CD4-positive, alpha-beta memory T cell (primary cell): ENCODE measurements around the gene DUOXA1. TPM values are rescaled to one million over a fixed set of nuclear protein-coding genes. Genes with fewer than 3 reads are reported as not detected.

ENCODE experiments used
- CTCF ChIA-PET: fragments of 350-600 bp; sonication (Branson Sonifier 250); formaldehyde crosslinking; loops from one replicate; lab custom pipeline; 2021; ENCODE audit warnings: inconsistent platforms; ENCODE audit not compliant: partially characterized antibody; lab: Charles Lee
- POLR2A ChIA-PET: fragments of 350-600 bp; sonication (Branson Sonifier 250); formaldehyde crosslinking; loops from one replicate; lab custom pipeline; 2021; ENCODE audit not compliant: partially characterized antibody; lab: Charles Lee
- DNase-seq, 5 donors: peaks; one replicate each; pipeline versions ENCODE4 v3.0.0 to v3.0.0-alpha.2; 2020 to 2022; ENCODE audit warnings: mixed read lengths in 1 of 5
- H3K27ac ChIP-seq: one replicate; pipeline ENCODE4 v1.7.0; 2013; ENCODE audit warnings: low read depth, low read length
- H3K27me3 ChIP-seq: 2 replicates; pipeline ENCODE4 v1.7.0; 2013; ENCODE audit warnings: mild to moderate bottlenecking, low read length, moderate library complexity; ENCODE audit not compliant: insufficient read depth
- H3K36me3 ChIP-seq: 2 replicates; pipeline ENCODE4 v1.7.0; 2013; ENCODE audit warnings: mild to moderate bottlenecking, low read length, moderate library complexity; ENCODE audit not compliant: insufficient read depth
- H3K4me1 ChIP-seq: 2 replicates; pipeline ENCODE4 v1.7.0; 2013; ENCODE audit warnings: mild to moderate bottlenecking, low read length, moderate library complexity; ENCODE audit not compliant: insufficient read depth
- H3K4me3 ChIP-seq, 2 donors: one replicate each; pipeline ENCODE4 v1.7.0; 2013; ENCODE audit warnings: low read length in 2 of 2, mild to moderate bottlenecking in 1 of 2
- H3K9me3 ChIP-seq, 2 donors: one replicate each; pipeline ENCODE4 v1.7.0; 2013; ENCODE audit warnings: low read length in 2 of 2, control low read depth in 1 of 2; ENCODE audit not compliant: control insufficient read depth in 1 of 2
- H3K27ac Mint-ChIP-seq, 7 donors: one replicate each; pipeline ENCODE4 v1.8.0; 2020 to 2021; ENCODE audit warnings: mixed read lengths in 7 of 7, mild to moderate bottlenecking in 6 of 7, inconsistent platforms in 3 of 7, moderate library complexity in 3 of 7
- H3K27me3 Mint-ChIP-seq, 2 donors: one replicate each; pipeline ENCODE4 v1.8.0; 2020 to 2021; ENCODE audit warnings: mixed read lengths in 2 of 2
- H3K36me3 Mint-ChIP-seq, 2 donors: one replicate each; pipeline ENCODE4 v1.8.0; 2020 to 2021; ENCODE audit warnings: mixed read lengths in 2 of 2, inconsistent platforms in 1 of 2, mild to moderate bottlenecking in 1 of 2
- H3K4me1 Mint-ChIP-seq, 4 donors: one replicate each; pipeline ENCODE4 v1.8.0; 2020 to 2021; ENCODE audit warnings: mixed read lengths in 4 of 4, mild to moderate bottlenecking in 1 of 4
- H3K4me3 Mint-ChIP-seq, 8 donors: one replicate each; pipeline ENCODE4 v1.8.0; 2020 to 2021; ENCODE audit warnings: mixed read lengths in 8 of 8, mild to moderate bottlenecking in 7 of 8, moderate library complexity in 6 of 8, inconsistent platforms in 3 of 8
- H3K9me3 Mint-ChIP-seq, 8 donors: one replicate each; pipeline ENCODE4 v1.8.0; 2020 to 2021; ENCODE audit warnings: mixed read lengths in 8 of 8, mild to moderate bottlenecking in 5 of 8, inconsistent platforms in 3 of 8, moderate library complexity in 1 of 8
- intact Hi-C: fragments of 100-400 bp; cut with micrococcal nuclease; formaldehyde crosslinking; loops from one replicate; pipeline ENCODE4 v1.15.1; 2023
- polyA plus RNA-seq, 2 donors: library from polyadenylated mRNA; unstranded; fragments of 300-500 nt; fragmentation: Illumina TruSeq; gene quantifications; one replicate each; pipeline ENCODE4 v1.2.3, GENCODE V29; 2021
- total RNA-seq, 2 experiments: library from RNA; stranded (reverse); gene quantifications; one replicate each; pipeline ENCODE4 v1.2.3, GENCODE V29; 2021

DUOXA1 gene
- total and polyA plus RNA-seq, 4 experiments from 2014 or later = 0.23 to 0.97 TPM; not detected in 2

- POLR2A ChIA-PET = no interaction called here
Observed at GRCh38 chr15:45151998-45152828, 22.5 kb upstream of the DUOXA1 start.

DNA sequence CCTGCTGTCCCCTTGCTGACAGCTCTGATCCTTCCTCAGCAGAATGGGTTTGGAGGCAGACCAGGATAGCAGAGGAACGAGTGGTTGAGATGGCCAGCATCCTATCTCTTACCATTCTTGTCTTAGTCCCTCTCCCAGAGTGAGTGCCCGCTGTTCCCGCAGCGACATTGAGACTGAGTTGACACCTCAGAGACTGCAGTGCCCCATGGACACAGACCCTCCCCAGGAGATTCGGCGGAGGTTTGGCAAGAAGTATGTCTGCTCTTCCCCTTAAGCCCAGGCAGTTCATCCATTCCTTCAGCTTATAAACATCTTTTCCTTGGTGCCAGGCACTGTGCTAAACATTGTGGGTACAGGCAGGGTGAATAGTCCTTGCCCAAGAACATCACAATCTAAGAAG is 21.3 kb upstream of the DUOXA1 start:
- Mint-ChIP-seq H3K4me3 (no peak overlapping the region), H3K27me3 (no peaks in the 10 kb centered on the region), H3K36me3 (peaks cover 6 to 7% of the 10 kb centered on the region in 2 donors), H3K9me3 (peaks cover 0 to 2% (median 0%) of the 10 kb centered on the region in 8 donors), H3K27ac (peak overlapping the region in 1 of 7 donors; percentile 47), H3K4me1 (peaks cover 0 to 4% (median 2%) of the 10 kb centered on the region in 4 donors)
- H3K27ac ChIP-seq = no peak overlapping the region
- no peaks in the 10 kb centered on the region for H3K9me3 ChIP-seq
- DNase-seq = no peak
- no peaks in the 10 kb centered on the region for H3K36me3 ChIP-seq
- intact Hi-C loops = no loop called here
- ChIA-PET CTCF (interaction anchor here (1.1 to 2.1 kb wide), 3 partner anchors 10 to 33 kb away, joined by 3 to 5 read pairs (median 3); no protein-coding TSS in a partner anchor), POLR2A (no interaction called here)
- no peaks in the 10 kb centered on the region for H3K4me1 ChIP-seq
- no peak overlapping the region for H3K4me3 ChIP-seq
- no peaks in the 10 kb centered on the region for H3K27me3 ChIP-seq

More at GRCh38 chr15:45151998-45152828, 22.5 kb upstream of the DUOXA1 start:
- peak overlapping the region in 1 of 7 donors; percentile 20 for H3K27ac Mint-ChIP-seq
- H3K4me1 ChIP-seq = no peaks in the 10 kb centered on the region
- H3K4me1 Mint-ChIP-seq = peaks cover 0 to 2% (median under 1%) of the 10 kb centered on the region in 4 donors
- no peaks in the 10 kb centered on the region for H3K9me3 ChIP-seq
- no peak overlapping the region for H3K4me3 Mint-ChIP-seq
- intact Hi-C loops = no loop called here
- H3K27ac ChIP-seq = no peak overlapping the region
- H3K4me3 ChIP-seq = no peak overlapping the region
- CTCF ChIA-PET = interaction anchor here (1.1 to 2.1 kb wide), 3 partner anchors 9 to 34 kb away, joined by 3 to 5 read pairs (median 3); no protein-coding TSS in a partner anchor
- peaks cover 0 to 2% (median 0%) of the 10 kb centered on the region in 8 donors for H3K9me3 Mint-ChIP-seq
- H3K27me3 ChIP-seq = no peaks in the 10 kb centered on the region
- peaks cover 6 to 7% of the 10 kb centered on the region in 2 donors for H3K36me3 Mint-ChIP-seq
- no peaks in the 10 kb centered on the region for H3K27me3 Mint-ChIP-seq
- no peak for DNase-seq
- no peaks in the 10 kb centered on the region for H3K36me3 ChIP-seq

DNA sequence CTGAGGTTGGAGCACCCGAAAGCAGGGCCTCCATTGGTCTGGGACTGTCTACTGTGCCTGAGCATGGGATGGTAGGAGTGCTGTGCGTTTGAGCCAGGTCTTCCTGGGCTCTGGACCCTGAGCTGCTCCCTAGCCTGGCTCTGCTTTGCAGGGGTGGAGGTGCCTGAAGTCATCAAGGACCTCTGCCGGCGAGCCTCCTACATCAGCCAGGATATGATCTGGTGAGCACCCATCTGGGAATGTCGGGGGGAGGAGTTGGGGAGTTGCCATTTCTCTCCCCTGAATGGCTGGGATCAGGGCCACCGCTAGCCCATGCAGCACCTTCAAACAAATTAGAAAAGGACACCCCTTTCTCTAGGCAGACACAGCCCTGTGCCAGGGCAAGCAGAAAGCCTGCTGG is 20.8 kb upstream of the DUOXA1 start:
- Mint-ChIP-seq H3K9me3 (peaks cover 0 to 2% (median 0%) of the 10 kb centered on the region in 8 donors), H3K27me3 (no peaks in the 10 kb centered on the region), H3K27ac (no peak overlapping the region), H3K4me1 (peaks cover 0 to 4% (median 2%) of the 10 kb centered on the region in 4 donors), H3K4me3 (no peak overlapping the region), H3K36me3 (peaks cover 6 to 7% of the 10 kb centered on the region in 2 donors)
- Histone ChIP-seq H3K9me3 (no peaks in the 10 kb centered on the region), H3K27me3 (no peaks in the 10 kb centered on the region), H3K4me3 (no peak overlapping the region), H3K4me1 (no peaks in the 10 kb centered on the region), H3K27ac (no peak overlapping the region), H3K36me3 (no peaks in the 10 kb centered on the region)
- intact Hi-C loops = no loop called here
- ChIA-PET POLR2A (no interaction called here), CTCF (interaction anchor here (0.9 to 2.1 kb wide), 5 partner anchors 11 to 32 kb away, joined by 3 to 5 read pairs (median 3); no protein-coding TSS in a partner anchor)
- DNase-seq = no peak

GRCh38 chr15:45149060-45149459 is 19.4 kb upstream of the DUOXA1 start:
- no peak overlapping the region for H3K27ac ChIP-seq
- peaks cover 6 to 9% of the 10 kb centered on the region in 2 donors for H3K36me3 Mint-ChIP-seq
- no peaks in the 10 kb centered on the region for H3K27me3 ChIP-seq
- no peak for DNase-seq
- H3K4me3 ChIP-seq = no peak overlapping the region
- H3K27me3 Mint-ChIP-seq = no peaks in the 10 kb centered on the region
- H3K27ac Mint-ChIP-seq = peak overlapping the region in 1 of 7 donors; percentile 46
- H3K9me3 Mint-ChIP-seq = peaks cover 0 to 2% (median 0%) of the 10 kb centered on the region in 8 donors
- no peaks in the 10 kb centered on the region for H3K36me3 ChIP-seq
- ChIA-PET CTCF (no interaction called here), POLR2A (interaction anchor here (1.2 kb wide), 1 partner anchor 18 kb away, joined by 3 read pairs; no protein-coding TSS in a partner anchor)
- no peaks in the 10 kb centered on the region for H3K9me3 ChIP-seq
- peaks cover 0 to 4% (median 2%) of the 10 kb centered on the region in 4 donors for H3K4me1 Mint-ChIP-seq
- no peak overlapping the region for H3K4me3 Mint-ChIP-seq
- intact Hi-C loops = no loop called here
- no peaks in the 10 kb centered on the region for H3K4me1 ChIP-seq

DNA sequence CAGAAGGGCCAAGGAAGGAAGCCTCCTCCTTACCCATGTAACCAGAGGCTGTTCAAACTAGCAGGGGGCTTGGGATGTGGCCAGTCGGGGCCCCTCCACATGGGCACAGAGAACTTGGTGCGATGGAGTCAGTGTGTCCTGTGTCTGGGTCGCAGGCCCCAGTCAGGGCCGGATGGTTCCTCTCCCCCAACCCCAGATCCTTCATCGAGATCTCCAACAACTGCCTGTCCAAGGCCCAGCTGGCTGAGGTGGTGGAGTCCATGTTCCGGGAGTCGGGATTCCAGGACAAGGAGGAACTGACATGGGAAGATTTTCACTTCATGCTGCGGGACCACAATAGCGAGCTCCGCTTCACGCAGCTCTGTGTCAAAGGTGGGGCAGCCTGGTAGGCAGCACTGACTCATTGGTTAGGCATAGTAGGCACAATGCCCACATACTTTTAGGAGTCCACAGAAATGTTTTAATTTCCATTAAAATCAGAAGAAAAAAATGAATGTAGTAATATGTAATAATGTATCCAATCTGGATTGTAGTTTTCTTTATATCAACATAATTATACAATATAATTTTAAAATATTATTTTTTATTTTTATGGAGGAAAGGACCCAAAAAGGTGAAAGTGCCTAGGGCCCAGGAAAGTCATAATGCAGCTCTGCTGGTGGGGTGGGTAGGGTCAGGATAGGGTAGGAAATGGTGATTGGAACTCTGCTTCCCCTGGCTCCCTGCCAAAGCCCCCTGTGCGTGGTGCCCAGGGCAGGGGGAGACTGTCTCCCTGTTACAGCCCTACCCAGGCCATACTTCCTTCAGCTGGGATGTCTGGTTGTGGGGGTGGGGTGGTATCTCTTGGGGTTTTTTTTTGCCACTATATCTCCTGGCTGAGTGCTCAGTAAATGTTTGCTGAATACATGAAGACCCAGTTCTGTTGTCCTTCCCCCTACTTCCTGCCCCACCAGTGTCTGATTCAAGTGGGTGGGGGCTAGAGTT is 18.7 kb upstream of the DUOXA1 start:
- Mint-ChIP-seq H3K9me3 (peaks cover 0 to 2% (median 0%) of the 10 kb centered on the region in 8 donors), H3K27me3 (no peaks in the 10 kb centered on the region), H3K27ac (peak overlapping the region in 3 of 7 donors; percentile 46 to 71 (median 65)), H3K4me1 (peaks cover 0 to 4% (median 2%) of the 10 kb centered on the region in 4 donors), H3K4me3 (no peak overlapping the region), H3K36me3 (peaks cover 6 to 9% of the 10 kb centered on the region in 2 donors)
- no peaks in the 10 kb centered on the region for H3K9me3 ChIP-seq
- intact Hi-C loops = no loop called here
- H3K4me3 ChIP-seq = no peak overlapping the region
- POLR2A ChIA-PET = interaction anchor here (1.2 kb wide), 1 partner anchor 17 kb away, joined by 3 read pairs; no protein-coding TSS in a partner anchor
- H3K27ac ChIP-seq = no peak overlapping the region
- no peaks in the 10 kb centered on the region for H3K27me3 ChIP-seq
- no peak for DNase-seq
- CTCF ChIA-PET = no interaction called here
- H3K4me1 ChIP-seq = no peaks in the 10 kb centered on the region
- H3K36me3 ChIP-seq = no peaks in the 10 kb centered on the region

GRCh38 chr15:45147606-45148005 is 17.9 kb upstream of the DUOXA1 start:
- H3K9me3 Mint-ChIP-seq = peaks cover 0 to 2% (median 0%) of the 10 kb centered on the region in 8 donors
- CTCF ChIA-PET = interaction anchor here (1.4 kb wide), 1 partner anchor 29 kb away, joined by 5 read pairs; no protein-coding TSS in a partner anchor
- H3K27me3 Mint-ChIP-seq = no peaks in the 10 kb centered on the region
- intact Hi-C loops = no loop called here
- peaks cover 0 to 4% (median under 1%) of the 10 kb centered on the region in 4 donors for H3K4me1 Mint-ChIP-seq
- no peak overlapping the region for H3K27ac ChIP-seq
- H3K27me3 ChIP-seq = no peaks in the 10 kb centered on the region
- no peaks in the 10 kb centered on the region for H3K9me3 ChIP-seq
- no peaks in the 10 kb centered on the region for H3K4me1 ChIP-seq
- H3K4me3 Mint-ChIP-seq = no peak overlapping the region
- no peaks in the 10 kb centered on the region for H3K36me3 ChIP-seq
- peak overlapping the region in 1 of 7 donors; percentile 71 for H3K27ac Mint-ChIP-seq
- no peak overlapping the region for H3K4me3 ChIP-seq
- POLR2A ChIA-PET = no interaction called here
- no peak for DNase-seq
- H3K36me3 Mint-ChIP-seq = peaks cover 6 to 9% of the 10 kb centered on the region in 2 donors
